ENCODE data around the gene EPS8L1. TPM values are rescaled to one million over a fixed set of nuclear protein-coding genes. Genes with fewer than 3 reads are reported as not detected.
"Not testable (repeated sequence)": the region's sequence is repeated elsewhere in the genome, so short reads cannot be mapped to it uniquely, and the experiment has no call there.

Gene EPS8L1
- 1.3 and 2.2 TPM in 2 replicates for total RNA-seq

- no peak for DNase-seq (ENCODE audit: low read depth)
- TF ChIP-seq CTCF (IDR thresholded peaks at IDR 0.05; ENCODE audit: insufficient read depth, low read depth, low read length): no peak
- H3K4me3 ChIP-seq (ENCODE audit: low read depth, low read length): no peak within 1 kb of the TSS
These were observed at the start of gene EPS8L1 for GRCh38 chr19:55075371-55075998. Gene EPS8L1 (plus strand): TSS chr19:55075869. CDS start chr19:55076445, 576 bp downstream.

GRCh38 chr19:55027140-55027471 lies 48.6 kb upstream of the EPS8L1 start:
- not testable (repeated sequence) for H3K4me3 ChIP-seq (ENCODE audit: low read depth, low read length); DNase-seq (ENCODE audit: low read depth)

GRCh38 chr19:55027472-55028337 lies 48.0 kb upstream of the EPS8L1 start:
- TF ChIP-seq CTCF (IDR thresholded peaks at IDR 0.05; ENCODE audit: insufficient read depth, low read depth, low read length): no peak
- no peak overlapping the region for H3K4me3 ChIP-seq (ENCODE audit: low read depth, low read length)
- DNase-seq (ENCODE audit: low read depth): peak; percentile 22

- no peak for DNase-seq (ENCODE audit: low read depth)
These were observed 46.9 kb upstream of the EPS8L1 start for GRCh38 chr19:55028757-55029156.

GRCh38 chr19:55031178-55031577 lies 44.5 kb upstream of the EPS8L1 start:
- DNase-seq (ENCODE audit: low read depth): no peak
- H3K4me3 ChIP-seq (ENCODE audit: low read depth, low read length): no peak overlapping the region
- no peak for TF ChIP-seq CTCF (IDR thresholded peaks at IDR 0.05; ENCODE audit: insufficient read depth, low read depth, low read length)

More at GRCh38 chr19:55028757-55029156, 46.9 kb upstream of the EPS8L1 start:
- H3K4me3 ChIP-seq (ENCODE audit: low read depth, low read length): no peak overlapping the region
- no peak for TF ChIP-seq CTCF (IDR thresholded peaks at IDR 0.05; ENCODE audit: insufficient read depth, low read depth, low read length)

GRCh38 chr19:55032170-55032800 lies 43.4 kb upstream of the EPS8L1 start:
- TF ChIP-seq CTCF (IDR thresholded peaks at IDR 0.05; ENCODE audit: insufficient read depth, low read depth, low read length): no peak

GRCh38 chr19:55032976-55033643 lies 42.6 kb upstream of the EPS8L1 start:
- H3K4me3 ChIP-seq (ENCODE audit: low read depth, low read length); DNase-seq (ENCODE audit: low read depth): not testable (repeated sequence)

More at GRCh38 chr19:55032170-55032800, 43.4 kb upstream of the EPS8L1 start:
- DNase-seq (ENCODE audit: low read depth): no peak
- no peak overlapping the region for H3K4me3 ChIP-seq (ENCODE audit: low read depth, low read length)
